A673 (cell line): ENCODE data around the gene DDHD1. TPM values are rescaled to one million over a fixed set of nuclear protein-coding genes. Genes with fewer than 3 reads are reported as not detected.
"Not testable (repeated sequence)": the region's sequence is repeated elsewhere in the genome, so short reads cannot be mapped to it uniquely, and the experiment has no call there.

Experiments
- BruUV-seq: library from RNA; stranded (reverse); fragments of 400-500 nt; replicated peaks from 2 replicates; lab custom pipeline; 2021; lab: Mats Ljungman, UMichigan
- CTCF ChIA-PET: fragments of 300-600 bp; sonication (Branson Sonifier 250); formaldehyde crosslinking; loops from one replicate; lab custom pipeline; 2022; ENCODE audit warnings: antibody characterized with exemption; lab: Charles Lee
- POLR2A ChIA-PET: fragments of 300-600 bp; sonication (Branson Sonifier 250); formaldehyde crosslinking; loops from one replicate; lab custom pipeline; 2022; ENCODE audit warnings: antibody characterized with exemption; ENCODE audit not compliant: low non-redundant PET; lab: Charles Lee
- DNase-seq: peaks from one replicate; pipeline ENCODE4 v3.0.0-alpha.2; 2015; ENCODE audit warnings: low spot score
- H3K27ac ChIP-seq: fragments of 200-600 bp; sonication (generic); 2 replicates; pipeline ENCODE4 v1.5.1; 2016; ENCODE audit warnings: mixed run types, low read depth, mild to moderate bottlenecking, mixed read lengths, antibody characterized with exemption, low read length; ENCODE audit not compliant: poor library complexity, severe bottlenecking
- H3K27me3 ChIP-seq: fragments of 200-600 bp; sonication (generic); replicated peaks from 2 replicates; pipeline ENCODE4 v1.6.1; 2017; ENCODE audit warnings: mixed run types, low read depth, mild to moderate bottlenecking, mixed read lengths, antibody characterized with exemption, low read length; ENCODE audit not compliant: insufficient read depth, poor library complexity
- H3K36me3 ChIP-seq: fragments of 200-600 bp; sonication (generic); 2 replicates; pipeline ENCODE4 v1.6.1; 2016; ENCODE audit warnings: mixed run types, mild to moderate bottlenecking, mixed read lengths, antibody characterized with exemption, low read length; ENCODE audit not compliant: insufficient read depth, poor library complexity, severe bottlenecking
- H3K4me1 ChIP-seq: fragments of 200-600 bp; sonication (generic); 2 replicates; pipeline ENCODE4 v1.6.1; 2017; ENCODE audit warnings: mixed run types, mild to moderate bottlenecking, mixed read lengths, antibody characterized with exemption, low read length; ENCODE audit not compliant: insufficient read depth, poor library complexity, severe bottlenecking
- H3K4me3 ChIP-seq: fragments of 200-600 bp; sonication (generic); 2 replicates; pipeline ENCODE4 v1.5.1; 2016; ENCODE audit warnings: low read depth, mixed run types, mild to moderate bottlenecking, mixed read lengths, low read length; ENCODE audit not compliant: poor library complexity, severe bottlenecking
- H3K9me3 ChIP-seq: fragments of 200-600 bp; sonication (generic); 2 replicates; pipeline ENCODE4 v1.6.1; 2016; ENCODE audit warnings: mixed run types, low read depth, mild to moderate bottlenecking, mixed read lengths, antibody characterized with exemption, low read length; ENCODE audit not compliant: poor library complexity, severe bottlenecking
- EZH2 ChIP-seq: fragments of 200-600 bp; sonication (generic); IDR thresholded peaks from 2 replicates; pipeline ENCODE4 v1.6.1; 2017; ENCODE audit warnings: borderline replicate concordance, low read depth, mild to moderate bottlenecking, mixed read lengths, antibody characterized with exemption, low read length; ENCODE audit not compliant: poor library complexity, severe bottlenecking
- intact Hi-C: fragments of 100-400 bp; cut with micrococcal nuclease; formaldehyde crosslinking; loops from one replicate; pipeline ENCODE4 v1.10.0; 2022; ENCODE audit not compliant: unreplicated experiment
- total RNA-seq: library from RNA; stranded (reverse); gene quantifications from 2 replicates; pipeline ENCODE4 v1.2.3, GENCODE V29; 2021
- TF ChIP-seq, protein P1 (sequence below): fragments of 300-800, 200-600 bp; sonication (generic); conservative IDR thresholded peaks from 2 replicates; pipeline ENCODE4 v1.5.1; 2017; ENCODE audit warnings: low read depth, mild to moderate bottlenecking, antibody characterized with exemption, low read length, moderate library complexity, mixed read lengths

The DDHD1 gene
- total RNA-seq, 1 experiment from 2014 or later, result 21.9 TPM

DNA sequence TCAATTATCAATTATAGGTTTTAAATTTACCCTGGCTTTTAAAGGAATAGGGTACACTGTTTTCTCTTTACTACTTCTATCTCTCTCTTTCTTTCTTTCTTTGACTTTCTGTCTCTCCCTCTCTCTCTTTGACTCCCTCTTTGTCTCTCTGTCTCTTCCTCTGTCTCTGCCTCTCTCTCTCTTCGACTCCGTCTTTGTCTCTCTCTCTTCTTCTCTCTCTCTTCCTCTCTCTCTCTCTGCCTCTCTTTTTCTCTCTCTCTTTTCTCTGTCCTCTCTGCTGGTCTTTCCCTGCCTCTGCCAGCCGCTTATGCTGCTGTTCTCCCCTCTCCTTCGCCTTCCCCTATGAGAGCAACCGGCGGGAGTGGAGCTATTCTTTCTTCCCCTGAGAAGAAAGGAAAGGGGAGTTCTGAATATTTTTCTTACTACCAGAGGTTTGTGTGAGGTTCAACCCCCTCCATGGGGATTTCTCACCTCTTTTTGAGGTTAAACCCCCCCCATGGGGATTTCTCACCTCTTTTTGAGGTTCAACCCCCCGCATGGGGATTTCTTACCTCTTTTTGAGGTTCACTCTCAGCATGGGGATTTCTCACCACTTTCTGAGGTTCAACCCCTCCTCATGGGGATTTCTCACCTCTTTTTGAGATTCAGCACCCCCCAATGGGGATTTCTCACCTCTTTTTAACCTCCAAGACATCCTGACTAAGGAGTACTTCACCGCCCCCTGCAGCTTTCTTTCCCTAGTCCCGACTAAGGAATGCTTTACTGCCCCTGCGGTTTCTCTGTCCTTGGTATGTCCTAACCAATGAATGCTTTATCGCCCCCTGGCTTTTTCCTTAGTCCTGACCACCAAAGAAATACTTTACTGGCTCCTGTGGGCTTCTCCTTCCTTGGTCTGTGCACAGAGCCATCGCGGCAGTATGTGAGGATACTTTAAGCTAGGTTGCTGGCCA lies 27.4 kb upstream of the DDHD1 start:
- CTCF ChIA-PET, result no interaction called here
- peak; percentile 58 for DNase-seq
- H3K4me3 ChIP-seq, result no peak overlapping the region
- no peaks in the 10 kb centered on the region for H3K36me3 ChIP-seq
- intact Hi-C loops, result no loop called here
- BruUV-seq, result no TSS peak
- POLR2A ChIA-PET, result no interaction called here
- no peaks in the 10 kb centered on the region for H3K27me3 ChIP-seq
- TF ChIP-seq, protein P1, sequence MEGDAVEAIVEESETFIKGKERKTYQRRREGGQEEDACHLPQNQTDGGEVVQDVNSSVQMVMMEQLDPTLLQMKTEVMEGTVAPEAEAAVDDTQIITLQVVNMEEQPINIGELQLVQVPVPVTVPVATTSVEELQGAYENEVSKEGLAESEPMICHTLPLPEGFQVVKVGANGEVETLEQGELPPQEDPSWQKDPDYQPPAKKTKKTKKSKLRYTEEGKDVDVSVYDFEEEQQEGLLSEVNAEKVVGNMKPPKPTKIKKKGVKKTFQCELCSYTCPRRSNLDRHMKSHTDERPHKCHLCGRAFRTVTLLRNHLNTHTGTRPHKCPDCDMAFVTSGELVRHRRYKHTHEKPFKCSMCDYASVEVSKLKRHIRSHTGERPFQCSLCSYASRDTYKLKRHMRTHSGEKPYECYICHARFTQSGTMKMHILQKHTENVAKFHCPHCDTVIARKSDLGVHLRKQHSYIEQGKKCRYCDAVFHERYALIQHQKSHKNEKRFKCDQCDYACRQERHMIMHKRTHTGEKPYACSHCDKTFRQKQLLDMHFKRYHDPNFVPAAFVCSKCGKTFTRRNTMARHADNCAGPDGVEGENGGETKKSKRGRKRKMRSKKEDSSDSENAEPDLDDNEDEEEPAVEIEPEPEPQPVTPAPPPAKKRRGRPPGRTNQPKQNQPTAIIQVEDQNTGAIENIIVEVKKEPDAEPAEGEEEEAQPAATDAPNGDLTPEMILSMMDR, result peak; percentile 54
- no peak for TF ChIP-seq EZH2
- H3K9me3 ChIP-seq, result no peaks in the 10 kb centered on the region
- H3K4me1 ChIP-seq, result peaks cover 9% of the 10 kb centered on the region
- H3K27ac ChIP-seq, result no peak overlapping the region

DNA sequence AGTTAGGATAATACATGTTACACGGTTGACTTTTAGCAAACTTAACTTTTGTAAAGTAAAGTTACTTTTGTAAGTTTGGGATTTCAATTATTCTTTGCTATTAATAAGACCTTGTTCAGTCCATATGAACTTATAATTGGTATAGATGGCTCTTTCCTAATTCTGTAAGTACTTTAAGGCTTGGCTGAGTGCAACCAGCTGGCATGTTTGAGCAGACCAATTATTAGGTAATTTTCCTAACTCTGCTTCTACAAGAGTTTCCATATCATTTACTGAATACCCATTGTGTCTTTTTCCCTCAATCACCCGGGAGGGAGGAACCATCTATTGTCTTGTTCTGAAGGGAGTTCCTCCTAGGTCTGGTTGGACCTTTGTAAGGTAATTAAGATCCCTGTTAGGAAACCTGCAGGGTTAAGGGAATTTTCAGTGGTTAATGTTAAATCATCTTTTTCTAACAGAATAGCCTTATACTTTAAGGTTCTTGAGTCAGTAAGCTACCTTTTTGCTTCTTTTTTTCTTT lies 26.4 kb upstream of the DDHD1 start:
- CTCF ChIA-PET, H3K4me1 ChIP-seq: not testable (repeated sequence)

GRCh38 chr14:53175375-53175774 lies 22.3 kb upstream of the DDHD1 start:
- BruUV-seq, result no TSS peak
- H3K36me3 ChIP-seq, result no peaks in the 10 kb centered on the region
- TF ChIP-seq EZH2, result no peak
- TF ChIP-seq, protein P1, result no peak
- intact Hi-C loops, result no loop called here
- POLR2A ChIA-PET, result no interaction called here
- no peak overlapping the region for H3K27ac ChIP-seq
- no peaks in the 10 kb centered on the region for H3K4me1 ChIP-seq
- CTCF ChIA-PET, result no interaction called here
- DNase-seq, result no peak
- H3K9me3 ChIP-seq, result no peaks in the 10 kb centered on the region
- H3K4me3 ChIP-seq, result no peak overlapping the region
- no peaks in the 10 kb centered on the region for H3K27me3 ChIP-seq

More for the DNA sequence above, 26.4 kb upstream of the DDHD1 start:
- H3K27me3 ChIP-seq, BruUV-seq, intact Hi-C loops, H3K36me3 ChIP-seq, H3K4me3 ChIP-seq, H3K27ac ChIP-seq, DNase-seq, H3K9me3 ChIP-seq, POLR2A ChIA-PET: not testable (repeated sequence)

DNA sequence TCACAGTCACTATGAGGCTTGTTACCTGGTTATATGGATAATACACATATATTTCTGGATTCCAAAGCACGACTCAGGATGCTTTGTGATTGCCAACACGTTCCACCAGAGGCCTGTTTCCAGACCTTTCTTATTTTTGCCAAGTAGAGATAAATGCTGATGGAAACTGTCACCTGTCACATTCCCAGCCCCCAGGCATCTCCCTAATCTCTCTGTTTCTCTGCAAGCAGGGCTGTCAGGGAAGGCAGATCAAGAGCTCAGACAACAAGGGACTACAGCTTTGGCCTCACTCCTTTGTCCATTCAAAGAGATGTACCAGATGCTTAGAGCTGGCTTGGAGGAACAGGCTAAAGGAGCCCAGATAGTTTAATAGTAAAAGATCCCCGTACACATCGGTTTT lies 21.8 kb upstream of the DDHD1 start:
- Histone ChIP-seq H3K4me3 (no peak overlapping the region), H3K4me1 (no peaks in the 10 kb centered on the region), H3K36me3 (no peaks in the 10 kb centered on the region), H3K27ac (no peak overlapping the region), H3K27me3 (no peaks in the 10 kb centered on the region), H3K9me3 (no peaks in the 10 kb centered on the region)
- TF ChIP-seq EZH2, result no peak
- TF ChIP-seq, protein P1, result no peak
- BruUV-seq, result no TSS peak
- ChIA-PET POLR2A (no interaction called here), CTCF (no interaction called here)
- intact Hi-C loops, result no loop called here
- no peak for DNase-seq
